ENCODE results near the gene HOXB7. TPM values are rescaled to one million over a fixed set of nuclear protein-coding genes. Genes with fewer than 3 reads are reported as not detected.
A peak's percentile ranks its signal among the peaks of the same experiment; 100 is the strongest.

HOXB7 gene
- 0.16 TPM for total RNA-seq
- long read RNA-seq: 0 reads

DNA sequence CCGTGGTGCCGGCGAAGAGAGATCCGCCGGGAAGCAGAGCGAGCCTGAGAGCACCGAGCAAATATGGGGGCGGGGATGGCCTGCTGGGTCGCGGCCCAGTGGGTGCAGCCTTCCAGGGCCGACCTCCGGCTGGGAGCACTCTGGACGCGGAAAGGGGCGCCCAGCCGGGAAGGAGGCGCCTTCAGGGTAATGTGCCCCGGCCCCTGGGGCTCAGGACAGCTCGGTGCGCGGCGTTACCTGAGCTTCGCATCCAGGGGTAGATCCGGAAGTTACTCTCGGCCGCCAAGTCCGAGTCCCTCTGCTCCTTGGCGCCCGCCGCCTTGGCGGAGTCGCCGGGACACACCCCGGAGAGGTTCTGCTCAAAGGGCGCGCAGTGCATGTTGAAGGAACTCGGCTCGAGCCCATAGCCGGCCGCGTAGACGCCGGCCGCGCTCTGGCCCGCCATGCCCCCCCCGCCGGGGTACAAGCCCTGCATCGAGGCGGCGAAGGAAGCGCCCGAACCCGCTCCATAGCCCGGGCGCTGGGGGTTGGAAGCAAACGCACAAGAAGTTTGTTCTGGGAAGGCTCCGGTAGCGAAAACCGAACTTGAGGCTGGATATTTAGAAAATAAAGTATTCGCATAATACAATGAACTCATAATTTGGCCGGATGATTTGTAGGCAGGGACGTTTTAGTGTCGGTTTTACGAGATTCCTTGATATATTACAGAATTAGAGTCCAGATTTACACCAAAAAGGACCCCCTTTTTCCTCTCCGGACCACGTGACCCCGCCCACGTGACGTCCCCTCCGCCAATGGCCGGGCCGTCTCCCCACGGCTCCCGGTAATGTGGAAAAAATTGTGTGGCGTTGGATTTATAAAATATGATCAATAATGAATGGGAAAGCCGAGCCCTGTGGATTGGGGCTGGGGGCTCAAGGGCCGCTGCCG lies at the start of gene HOXB7:
TSS of gene HOXB7 (minus strand) at position 736 of the 930 bp plus-strand sequence. CDS start at position 637, 99 bp downstream.
- peak within 1 kb of the TSS; percentile 63 for H3K4me3 ChIP-seq
- H3K36me3 ChIP-seq: no peaks in the 10 kb centered on the region
- peaks cover 100% of the 10 kb centered on the region for H3K27me3 ChIP-seq (ENCODE audit: low read depth)
- peaks cover 50% of the 10 kb centered on the region for H3K4me1 ChIP-seq
- peak within 1 kb of the TSS; percentile 62 for H3K27ac ChIP-seq (replicated peaks)
- TF ChIP-seq, protein P1, sequence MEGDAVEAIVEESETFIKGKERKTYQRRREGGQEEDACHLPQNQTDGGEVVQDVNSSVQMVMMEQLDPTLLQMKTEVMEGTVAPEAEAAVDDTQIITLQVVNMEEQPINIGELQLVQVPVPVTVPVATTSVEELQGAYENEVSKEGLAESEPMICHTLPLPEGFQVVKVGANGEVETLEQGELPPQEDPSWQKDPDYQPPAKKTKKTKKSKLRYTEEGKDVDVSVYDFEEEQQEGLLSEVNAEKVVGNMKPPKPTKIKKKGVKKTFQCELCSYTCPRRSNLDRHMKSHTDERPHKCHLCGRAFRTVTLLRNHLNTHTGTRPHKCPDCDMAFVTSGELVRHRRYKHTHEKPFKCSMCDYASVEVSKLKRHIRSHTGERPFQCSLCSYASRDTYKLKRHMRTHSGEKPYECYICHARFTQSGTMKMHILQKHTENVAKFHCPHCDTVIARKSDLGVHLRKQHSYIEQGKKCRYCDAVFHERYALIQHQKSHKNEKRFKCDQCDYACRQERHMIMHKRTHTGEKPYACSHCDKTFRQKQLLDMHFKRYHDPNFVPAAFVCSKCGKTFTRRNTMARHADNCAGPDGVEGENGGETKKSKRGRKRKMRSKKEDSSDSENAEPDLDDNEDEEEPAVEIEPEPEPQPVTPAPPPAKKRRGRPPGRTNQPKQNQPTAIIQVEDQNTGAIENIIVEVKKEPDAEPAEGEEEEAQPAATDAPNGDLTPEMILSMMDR (IDR thresholded peaks at IDR 0.05; ENCODE audit: borderline replicate concordance): no peak
- H3K9me3 ChIP-seq (replicated peaks): no peaks in the 10 kb centered on the region
- intact Hi-C loops (cut with micrococcal nuclease): loop anchor here (10.0 kb wide), 1 partner anchor 276 kb away; no protein-coding TSS in a partner anchor
- DNase-seq: peak; percentile 52

DNA sequence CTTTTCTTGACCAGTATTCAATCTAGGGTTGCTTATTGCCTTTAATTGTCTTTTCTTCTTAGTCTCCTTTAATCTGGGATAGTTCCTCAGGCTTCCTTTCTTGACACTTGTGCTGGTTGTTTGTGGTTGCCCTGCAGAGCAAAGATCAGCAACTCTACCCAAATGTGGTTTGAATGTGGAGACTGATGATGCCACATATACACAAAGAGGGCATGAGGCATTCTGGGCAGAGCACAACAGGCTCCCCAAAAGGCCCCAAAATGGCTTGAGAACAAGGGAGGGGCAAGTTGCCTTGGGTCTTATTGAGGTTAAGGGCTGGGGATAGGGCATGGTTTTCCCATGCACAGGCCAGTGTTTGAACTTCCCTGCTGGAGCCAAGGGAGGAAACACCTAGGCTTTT lies 45.1 kb upstream of the HOXB7 start:
- TF ChIP-seq, protein P1 (IDR thresholded peaks at IDR 0.05; ENCODE audit: borderline replicate concordance): no peak
- Histone ChIP-seq H3K27me3 (ENCODE audit: low read depth) (peaks cover 70% of the 10 kb centered on the region), H3K4me3 (no peak overlapping the region), H3K4me1 (no peaks in the 10 kb centered on the region), H3K27ac (replicated peaks) (no peak overlapping the region), H3K9me3 (replicated peaks) (no peaks in the 10 kb centered on the region), H3K36me3 (no peaks in the 10 kb centered on the region)
- DNase-seq: no peak
- intact Hi-C loops (cut with micrococcal nuclease): no loop called here

GRCh38 chr17:48649741-48650140 lies 38.9 kb upstream of the HOXB7 start:
- Histone ChIP-seq H3K9me3 (replicated peaks) (no peaks in the 10 kb centered on the region), H3K36me3 (no peaks in the 10 kb centered on the region), H3K4me3 (no peak overlapping the region), H3K4me1 (peaks cover 16% of the 10 kb centered on the region), H3K27ac (replicated peaks) (no peak overlapping the region), H3K27me3 (ENCODE audit: low read depth) (peaks cover 97% of the 10 kb centered on the region)
- TF ChIP-seq, protein P1 (IDR thresholded peaks at IDR 0.05; ENCODE audit: borderline replicate concordance): no peak
- intact Hi-C loops (cut with micrococcal nuclease): no loop called here
- DNase-seq: no peak

GRCh38 chr17:48647963-48648245 lies 37.1 kb upstream of the HOXB7 start:
- Histone ChIP-seq H3K9me3 (replicated peaks) (no peaks in the 10 kb centered on the region), H3K4me1 (peaks cover 16% of the 10 kb centered on the region), H3K27me3 (ENCODE audit: low read depth) (peaks cover 99% of the 10 kb centered on the region), H3K4me3 (no peak overlapping the region), H3K36me3 (no peaks in the 10 kb centered on the region), H3K27ac (replicated peaks) (no peak overlapping the region)
- intact Hi-C loops (cut with micrococcal nuclease): no loop called here
- TF ChIP-seq, protein P1 (IDR thresholded peaks at IDR 0.05; ENCODE audit: borderline replicate concordance): no peak
- no peak for DNase-seq

DNA sequence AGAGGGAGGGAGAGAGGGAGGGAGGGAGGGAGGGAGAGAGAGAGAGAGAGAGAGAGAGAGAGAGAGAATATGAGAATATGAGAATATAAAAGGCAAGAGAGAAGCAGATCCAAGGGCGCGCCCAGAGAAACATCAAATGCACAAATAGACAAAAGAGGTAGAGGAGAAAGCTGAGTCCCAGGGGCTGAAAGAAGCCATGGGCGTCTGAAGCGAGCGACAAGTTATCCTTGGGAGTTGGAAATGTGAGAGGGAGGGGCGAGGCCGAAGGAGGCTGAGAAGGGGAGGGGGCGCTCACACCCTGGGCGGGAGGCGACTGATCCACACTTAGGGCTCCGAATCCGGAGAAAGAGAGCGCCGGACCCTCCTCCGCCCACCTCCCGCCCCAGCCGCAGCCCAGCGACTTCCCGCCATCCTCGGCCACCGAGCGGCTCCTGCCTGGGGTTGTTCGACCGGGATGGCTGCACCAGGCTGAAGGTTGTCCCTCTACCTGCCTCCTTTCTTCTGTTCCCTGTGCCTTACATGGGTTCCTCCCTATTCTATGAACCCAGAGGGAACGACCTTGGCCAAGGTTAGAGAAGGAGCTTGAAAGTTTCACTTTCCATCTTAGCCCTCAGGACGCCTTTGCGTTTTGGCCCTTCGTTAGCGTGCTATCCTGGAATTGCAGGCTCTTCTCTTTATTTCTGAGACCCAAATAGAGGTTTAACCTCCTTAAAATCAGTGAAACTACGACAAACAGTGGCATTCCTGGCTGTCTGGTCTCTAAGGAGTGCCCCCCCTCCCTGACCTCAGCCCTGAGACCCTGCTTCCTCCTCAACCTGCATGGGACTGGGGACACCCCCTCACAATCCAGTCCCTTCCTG lies 36.5 kb upstream of the HOXB7 start:
- no peak for DNase-seq
- Histone ChIP-seq H3K4me3 (peak overlapping the region; percentile 54), H3K36me3 (no peaks in the 10 kb centered on the region), H3K27me3 (ENCODE audit: low read depth) (peaks cover 100% of the 10 kb centered on the region), H3K4me1 (peaks cover 16% of the 10 kb centered on the region), H3K27ac (replicated peaks) (no peak overlapping the region), H3K9me3 (replicated peaks) (no peaks in the 10 kb centered on the region)
- TF ChIP-seq, protein P1 (IDR thresholded peaks at IDR 0.05; ENCODE audit: borderline replicate concordance): no peak
- intact Hi-C loops (cut with micrococcal nuclease): no loop called here

Measured in left ventricle myocardium inferior (tissue), 1 donor.